Activated CD8-positive, alpha-beta memory T cell treated with anti-CD3 and anti-CD28 coated beads, Interleukin-2, amount 10 ng/mL, durations not matched to agents 7 days and 5 days (primary cell): Measurements from ENCODE around the gene MRPS26. TPM values are rescaled to one million over a fixed set of nuclear protein-coding genes. Genes with fewer than 3 reads are reported as not detected.
"Not testable (repeated sequence)": the region's sequence is repeated elsewhere in the genome, so short reads cannot be mapped to it uniquely, and the experiment has no call there.

Source experiments
- ATAC-seq: fragments of 150-1000 bp; cut with Tn5 transposase; one replicate; pipeline ENCODE4 v1.10.0; 2021; ENCODE audit warnings: moderate library complexity
- CTCF ChIA-PET: fragments of 350-600 bp; sonication (Branson Sonifier 250); formaldehyde crosslinking; loops from one replicate; lab custom pipeline; 2021; ENCODE audit warnings: antibody characterized with exemption; lab: Charles Lee
- DNase-seq: peaks from one replicate; pipeline ENCODE4 v3.0.0-alpha.2; 2020
- H3K27ac Mint-ChIP-seq: one replicate; pipeline ENCODE4 v1.8.0; 2021; ENCODE audit warnings: mild to moderate bottlenecking, mixed read lengths
- H3K27me3 Mint-ChIP-seq: one replicate; pipeline ENCODE4 v1.8.0; 2021; ENCODE audit warnings: mixed read lengths
- H3K36me3 Mint-ChIP-seq: one replicate; pipeline ENCODE4 v1.8.0; 2021; ENCODE audit warnings: mild to moderate bottlenecking, mixed read lengths
- H3K4me1 Mint-ChIP-seq: one replicate; pipeline ENCODE4 v1.8.0; 2021; ENCODE audit warnings: mixed read lengths
- H3K4me3 Mint-ChIP-seq: one replicate; pipeline ENCODE4 v1.8.0; 2021; ENCODE audit warnings: mild to moderate bottlenecking, moderate library complexity, mixed read lengths
- H3K9me3 Mint-ChIP-seq: one replicate; pipeline ENCODE4 v1.8.0; 2022; ENCODE audit warnings: low read depth, mixed read lengths
- total RNA-seq, 2 experiments: library from RNA; stranded (reverse); gene quantifications; one replicate each; pipeline ENCODE4 v1.2.3, GENCODE V29; 2021

MRPS26 gene
- total RNA-seq, 2 experiments from 2014 or later, result 43.0 to 46.7 TPM

DNA sequence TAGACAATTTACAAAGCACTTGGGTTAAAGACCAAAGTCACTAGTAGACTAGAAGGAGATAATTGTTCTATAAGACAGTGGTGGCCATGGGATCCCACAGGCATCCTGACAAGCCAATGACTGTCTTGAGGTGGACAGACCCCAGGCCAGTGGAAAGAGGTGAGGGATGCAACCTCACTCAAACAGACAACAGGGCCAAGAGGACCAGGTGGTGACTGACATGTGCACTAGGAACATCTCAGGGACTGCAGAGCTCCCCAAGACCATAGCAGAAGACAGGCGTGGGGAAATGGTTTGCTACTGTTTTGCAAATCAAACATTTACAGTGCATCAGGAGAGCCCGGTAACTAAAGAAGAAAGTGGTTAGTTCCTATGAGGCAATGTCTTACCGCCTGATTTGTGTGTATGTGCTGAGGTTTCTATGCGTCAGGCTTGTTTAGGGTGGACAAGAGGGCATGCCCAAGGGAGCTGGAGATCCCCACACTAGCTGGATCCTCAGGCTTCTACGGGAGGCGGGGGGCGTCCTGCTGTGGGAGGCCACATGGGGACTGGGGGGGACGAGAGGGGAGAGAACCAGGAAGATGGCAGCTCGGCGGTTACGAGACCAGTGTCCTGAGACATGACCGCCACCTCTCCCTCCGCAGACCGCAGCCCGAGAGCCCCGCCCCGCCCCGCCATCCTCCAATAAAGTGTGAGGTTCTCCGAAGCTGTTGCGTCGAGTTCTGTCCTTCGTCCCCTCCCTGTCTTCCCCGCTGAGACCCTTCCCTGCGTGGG, 623 bp upstream of the MRPS26 start:
- Mint-ChIP-seq H3K27ac (peak overlapping the region; percentile 70), H3K4me1 (peaks cover 32% of the 10 kb centered on the region), H3K27me3 (no peaks in the 10 kb centered on the region), H3K4me3 (peak overlapping the region; percentile 87), H3K9me3 (no peaks in the 10 kb centered on the region), H3K36me3 (peaks cover 22% of the 10 kb centered on the region)
- CTCF ChIA-PET, result interaction anchor here (0.6 to 1.5 kb wide), 4 partner anchors 8 to 180 kb away, joined by 3 to 6 read pairs (median 4); no protein-coding TSS in a partner anchor
- ATAC-seq (peak; percentile 54), DNase-seq (peak; percentile 78)

DNA sequence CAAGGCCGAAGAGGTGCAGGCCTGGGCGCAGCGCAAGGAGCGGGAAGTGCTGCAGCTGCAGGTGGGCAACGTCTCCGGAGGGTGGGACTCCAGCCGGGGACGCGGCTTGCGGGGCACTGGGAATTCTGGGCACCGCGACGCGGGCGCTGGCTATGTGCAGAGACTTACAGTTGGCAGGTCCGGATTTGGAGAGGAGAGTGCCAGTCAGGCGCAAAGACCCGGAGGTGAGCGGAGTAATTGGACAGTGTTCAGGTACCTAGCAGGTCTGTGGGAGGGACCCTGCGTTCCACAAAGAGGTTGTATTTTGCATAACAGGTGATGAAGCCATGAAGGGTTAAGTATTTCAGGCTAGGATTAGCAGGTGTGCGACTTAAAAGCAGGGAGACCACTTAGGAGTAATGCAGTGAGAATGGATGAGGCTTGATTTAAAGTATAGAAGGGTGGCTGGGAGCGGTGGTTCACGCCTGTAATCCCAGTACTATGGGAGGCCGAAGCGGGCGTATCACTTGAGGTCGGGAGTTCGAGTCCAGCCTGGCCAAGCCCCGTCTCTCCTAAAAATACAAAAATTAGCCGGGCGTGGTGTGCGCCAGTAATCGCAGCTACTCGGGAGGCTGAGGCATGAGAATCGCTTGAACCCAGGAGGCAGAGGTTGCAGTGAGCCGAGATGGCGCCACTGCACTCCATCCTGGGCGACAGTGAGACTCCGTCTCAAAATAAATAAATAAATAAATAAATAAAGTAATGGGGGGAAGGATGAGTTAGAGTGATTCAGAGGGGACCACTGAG, 1.0 kb downstream of the MRPS26 start:
- Mint-ChIP-seq H3K4me1 (peaks cover 37% of the 10 kb centered on the region), H3K36me3 (peaks cover 18% of the 10 kb centered on the region), H3K27me3 (no peaks in the 10 kb centered on the region), H3K27ac (peak overlapping the region; percentile 75), H3K4me3 (peak overlapping the region; percentile 87), H3K9me3 (no peaks in the 10 kb centered on the region)
- no peak for DNase-seq
- CTCF ChIA-PET, result no interaction called here
- peak; percentile 3 for ATAC-seq

DNA sequence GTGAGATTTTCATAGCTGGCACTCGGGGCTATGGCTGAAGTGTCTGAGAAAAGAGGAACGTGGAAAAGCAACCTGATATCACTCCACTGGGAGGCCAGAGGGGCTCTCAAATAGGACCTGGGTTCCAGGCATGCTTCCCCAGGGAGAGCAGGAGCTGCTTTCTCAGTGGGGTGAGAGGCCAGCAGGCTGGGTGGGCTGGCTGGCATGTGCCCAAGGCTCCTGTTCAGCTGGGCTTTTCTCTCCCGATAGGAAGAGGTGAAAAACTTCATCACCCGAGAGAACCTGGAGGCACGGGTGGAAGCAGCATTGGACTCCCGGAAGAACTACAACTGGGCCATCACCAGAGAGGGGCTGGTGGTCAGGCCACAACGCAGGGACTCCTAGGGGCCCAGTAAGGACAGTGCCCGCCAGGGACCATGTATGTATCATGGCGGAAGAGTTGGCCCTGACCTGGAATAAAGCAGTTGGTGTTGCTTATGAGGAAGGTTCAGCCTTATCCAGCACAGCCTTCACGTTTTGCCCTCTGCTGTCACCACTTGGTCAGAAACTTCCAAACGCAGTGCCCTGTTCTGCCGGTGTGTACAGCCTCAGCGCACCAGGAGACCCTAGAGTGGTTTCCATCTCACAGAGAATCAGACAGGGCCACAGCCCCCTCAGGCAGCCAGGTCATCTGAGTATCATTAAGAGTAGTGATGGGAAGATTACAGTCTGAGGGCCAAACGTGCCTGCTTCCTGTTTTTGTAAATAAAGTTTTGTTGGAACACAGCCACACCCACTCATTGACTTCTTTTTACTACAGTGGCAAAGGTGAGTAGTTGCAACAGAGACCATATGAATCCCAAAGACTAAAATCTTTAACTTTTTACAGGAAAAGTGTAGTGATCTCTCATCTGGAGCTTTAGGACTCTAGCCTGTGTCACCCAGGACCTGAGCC, 1.9 kb downstream of the MRPS26 start:
- Mint-ChIP-seq H3K4me1 (peaks cover 37% of the 10 kb centered on the region), H3K36me3 (peaks cover 17% of the 10 kb centered on the region), H3K27me3 (no peaks in the 10 kb centered on the region), H3K4me3 (peak overlapping the region; percentile 87), H3K27ac (no peak overlapping the region), H3K9me3 (no peaks in the 10 kb centered on the region)
- CTCF ChIA-PET, result no interaction called here
- ATAC-seq (no peak), DNase-seq (no peak)

DNA sequence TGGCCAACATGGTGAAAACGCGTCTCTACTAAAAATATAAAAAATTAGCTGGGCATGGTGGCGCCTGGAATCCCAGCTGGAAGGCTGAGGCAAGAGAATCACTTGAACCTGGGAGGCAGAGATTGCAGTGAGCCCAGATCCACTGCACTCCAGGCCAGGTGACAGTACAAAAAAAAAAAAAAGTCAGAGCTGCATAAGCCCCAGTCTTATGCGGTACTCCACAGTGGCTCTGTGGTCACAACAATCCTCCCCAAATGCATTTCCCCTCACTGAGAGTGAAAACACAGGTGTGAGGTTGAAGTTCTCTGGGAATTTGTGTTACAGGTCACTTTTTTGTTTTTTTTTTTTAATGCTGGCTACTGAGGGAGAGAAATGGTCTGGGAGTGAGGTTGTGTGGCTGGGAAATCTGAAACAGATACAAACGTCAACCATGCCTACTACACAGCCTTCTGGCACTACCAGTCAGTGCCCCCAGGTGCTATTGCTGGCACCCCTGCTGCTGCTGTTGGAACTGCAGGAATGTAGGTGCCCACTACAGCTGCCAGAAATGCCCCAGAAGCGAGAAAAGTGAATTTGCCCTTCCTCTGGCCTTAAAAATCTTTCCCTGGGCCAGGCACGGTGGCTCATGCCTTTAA, 5.7 kb downstream of the MRPS26 start:
- Mint-ChIP-seq H3K4me1 (peaks cover 31% of the 10 kb centered on the region), H3K27me3 (no peaks in the 10 kb centered on the region), H3K36me3 (peaks cover 17% of the 10 kb centered on the region), H3K27ac (no peak overlapping the region), H3K4me3 (no peak overlapping the region), H3K9me3 (no peaks in the 10 kb centered on the region)
- DNase-seq (no peak), ATAC-seq (no peak)
- CTCF ChIA-PET, result interaction anchor here (0.7 kb wide), 2 partner anchors 10 to 304 kb away, joined by 3 read pairs; no protein-coding TSS in a partner anchor

DNA sequence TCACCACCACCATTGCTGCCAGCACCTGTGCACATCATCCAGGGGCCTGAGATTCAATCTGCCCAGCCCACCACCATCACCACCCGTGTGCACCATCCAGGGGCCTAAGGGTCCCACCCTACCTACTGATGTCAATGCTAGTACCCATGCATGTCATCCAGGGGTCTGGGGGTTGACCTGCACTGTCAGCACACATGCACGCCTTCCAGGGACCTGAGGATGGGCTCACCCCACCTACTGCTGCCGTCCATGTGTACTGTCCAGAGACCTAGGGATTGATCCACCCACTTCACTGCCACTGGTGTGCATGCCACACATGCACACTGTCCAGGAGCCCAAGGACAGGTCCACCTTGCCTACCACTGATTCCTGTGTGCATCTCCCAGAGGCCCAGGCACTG, 13.6 kb downstream of the MRPS26 start:
- Mint-ChIP-seq H3K27me3 (no peaks in the 10 kb centered on the region), H3K4me3 (no peak overlapping the region), H3K4me1 (peaks cover 1% of the 10 kb centered on the region), H3K9me3 (no peaks in the 10 kb centered on the region), H3K36me3 (no peaks in the 10 kb centered on the region), H3K27ac (no peak overlapping the region)
- DNase-seq, result no peak
- ATAC-seq, result no peak
- CTCF ChIA-PET, result interaction anchor here (0.7 kb wide), 1 partner anchor 56 kb away, joined by 4 read pairs; no protein-coding TSS in a partner anchor

DNA sequence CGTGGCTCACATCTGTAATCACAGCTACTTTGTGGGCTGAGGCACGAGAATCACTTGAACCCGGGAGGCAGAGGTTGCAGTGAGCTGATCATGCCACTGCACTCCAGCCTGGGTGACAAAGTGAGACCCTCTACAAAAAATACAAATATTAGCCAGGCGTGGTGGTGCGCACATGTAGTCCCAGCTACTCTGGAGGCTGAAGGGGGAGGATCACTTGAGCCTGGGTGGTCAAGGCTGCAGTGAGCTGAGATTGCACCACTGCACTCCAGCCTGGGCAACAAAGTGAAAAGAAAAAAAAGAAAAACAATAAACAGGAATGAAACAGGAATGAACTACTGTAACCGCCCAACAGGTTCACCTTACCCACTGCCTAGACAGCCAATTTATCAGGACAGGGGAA, 18.3 kb downstream of the MRPS26 start:
- H3K4me1 Mint-ChIP-seq, H3K27ac Mint-ChIP-seq, DNase-seq, CTCF ChIA-PET, H3K4me3 Mint-ChIP-seq, H3K27me3 Mint-ChIP-seq, ATAC-seq, H3K9me3 Mint-ChIP-seq, H3K36me3 Mint-ChIP-seq: not testable (repeated sequence)

DNA sequence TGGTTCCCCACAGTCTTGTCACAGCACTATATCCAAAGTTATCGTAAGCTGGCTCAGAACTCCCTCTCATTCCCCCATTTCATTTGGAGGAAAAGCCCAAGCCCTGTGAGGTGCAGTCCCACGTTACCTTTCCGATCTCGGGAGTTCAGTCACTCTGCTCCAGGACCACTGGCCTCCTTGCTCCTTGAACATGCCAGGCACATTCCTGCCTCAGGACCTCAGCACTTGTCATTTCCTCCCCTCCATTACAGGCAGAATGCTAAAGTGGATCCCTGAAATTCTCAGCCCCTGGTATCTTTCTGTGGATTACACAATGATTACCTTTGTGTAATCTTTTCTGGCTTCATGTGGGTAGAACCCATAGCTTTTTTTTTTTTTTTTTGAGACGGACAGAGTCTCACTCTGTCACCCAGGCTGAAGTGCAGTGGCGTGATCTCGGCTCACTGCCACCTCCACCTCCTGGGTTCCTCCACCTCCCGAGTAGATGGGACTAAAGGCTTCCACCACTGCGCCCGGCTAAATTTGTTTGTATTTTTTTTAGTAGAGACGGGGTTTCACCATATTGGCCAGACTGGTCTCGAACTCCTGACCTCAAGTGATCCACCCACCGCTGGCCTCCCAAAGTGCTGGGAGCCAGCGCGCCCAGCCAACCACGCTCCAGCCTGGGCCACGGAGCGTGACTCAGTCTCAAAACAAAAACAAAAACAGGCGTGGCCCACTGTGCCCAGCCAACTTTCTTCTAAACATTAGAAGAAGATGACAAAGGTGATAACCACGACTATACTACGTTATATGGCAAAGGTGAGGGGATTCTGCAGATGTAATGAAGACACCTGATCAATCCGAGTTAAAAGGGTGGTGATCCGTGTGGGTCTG, 21.5 kb downstream of the MRPS26 start:
- Mint-ChIP-seq H3K4me1 (peaks cover 11% of the 10 kb centered on the region), H3K36me3 (no peaks in the 10 kb centered on the region), H3K27me3 (peaks cover 12% of the 10 kb centered on the region), H3K27ac (no peak overlapping the region), H3K4me3 (no peak overlapping the region), H3K9me3 (no peaks in the 10 kb centered on the region)
- CTCF ChIA-PET, result interaction anchor here (1.4 to 3.1 kb wide), 2 partner anchors 14 to 262 kb away, joined by 3 to 13 read pairs; no protein-coding TSS in a partner anchor
- ATAC-seq (no peak), DNase-seq (no peak)

DNA sequence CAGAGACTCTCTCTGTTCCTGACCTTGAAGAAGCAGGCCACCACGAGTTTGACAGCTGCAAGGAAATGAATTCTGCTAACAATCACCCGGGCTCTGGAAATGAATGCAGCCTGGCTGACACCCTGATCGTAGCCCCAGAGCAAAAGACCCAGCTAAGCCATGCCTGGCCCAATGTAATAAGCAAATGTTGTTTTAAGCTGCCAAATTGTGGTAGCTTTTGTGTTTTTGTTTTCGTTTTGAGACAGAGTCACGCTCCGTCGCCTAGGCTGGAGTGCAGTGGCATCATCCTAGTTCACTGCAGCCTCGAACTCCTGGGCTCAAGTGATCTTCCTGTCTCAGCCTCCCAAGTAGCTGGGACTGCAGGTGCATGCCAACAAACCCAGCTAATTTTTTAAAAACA, 22.2 kb downstream of the MRPS26 start:
- ATAC-seq (no peak), DNase-seq (no peak)
- Mint-ChIP-seq H3K4me1 (peaks cover 13% of the 10 kb centered on the region), H3K9me3 (no peaks in the 10 kb centered on the region), H3K36me3 (no peaks in the 10 kb centered on the region), H3K27ac (no peak overlapping the region), H3K27me3 (peaks cover 15% of the 10 kb centered on the region), H3K4me3 (no peak overlapping the region)
- CTCF ChIA-PET, result interaction anchor here (1.4 to 3.1 kb wide), 3 partner anchors 15 to 261 kb away, joined by 3 to 13 read pairs (median 3); no protein-coding TSS in a partner anchor

DNA sequence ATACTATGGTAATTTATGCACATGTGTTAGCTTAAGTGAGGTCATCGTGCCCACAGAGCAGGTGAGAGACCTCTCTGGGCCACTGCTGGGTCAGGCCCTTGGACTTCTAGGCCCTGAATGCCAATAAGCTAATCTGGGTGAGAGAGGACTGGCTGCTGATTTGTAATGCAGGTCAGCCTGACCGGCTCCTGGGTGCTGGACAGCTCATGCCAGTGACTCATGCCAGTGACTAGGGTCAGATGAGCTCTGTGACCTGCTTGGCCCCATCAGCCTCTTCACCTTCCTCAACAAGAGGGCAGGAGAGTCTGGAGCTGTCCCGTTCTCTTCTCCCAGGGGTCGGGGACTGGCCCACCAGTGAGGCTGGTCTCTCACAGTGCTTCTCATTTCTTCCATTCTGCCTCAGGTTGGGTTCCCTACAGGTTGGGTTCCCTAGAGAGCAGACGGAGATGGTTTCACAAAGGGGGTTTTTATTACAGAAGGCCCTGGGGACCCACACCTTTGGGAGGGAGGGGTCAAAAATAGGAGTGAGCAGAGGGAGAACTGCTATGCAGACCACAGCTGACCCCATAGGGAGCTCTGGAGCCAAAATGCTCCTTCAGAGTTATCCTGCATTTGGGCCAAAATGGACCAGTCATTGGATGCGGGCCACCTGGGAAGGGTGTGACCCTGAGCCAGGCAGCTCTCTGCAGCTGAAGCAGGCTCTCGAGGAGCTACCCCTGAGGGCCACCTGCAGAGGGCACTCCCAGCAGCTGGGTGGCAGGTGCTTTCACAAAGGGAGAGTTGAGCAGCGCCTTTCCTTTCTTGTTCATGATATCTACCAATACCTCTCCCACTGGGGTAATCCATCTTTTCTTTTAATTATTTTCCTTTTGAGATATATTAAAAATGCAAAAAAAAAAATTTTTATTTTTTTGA, 23.4 kb downstream of the MRPS26 start:
- peaks cover 13% of the 10 kb centered on the region for H3K4me1 Mint-ChIP-seq
- CTCF ChIA-PET, result interaction anchor here (1.1 to 3.1 kb wide), 3 partner anchors 16 to 63 kb away, joined by 3 to 13 read pairs (median 3); no protein-coding TSS in a partner anchor

DNA sequence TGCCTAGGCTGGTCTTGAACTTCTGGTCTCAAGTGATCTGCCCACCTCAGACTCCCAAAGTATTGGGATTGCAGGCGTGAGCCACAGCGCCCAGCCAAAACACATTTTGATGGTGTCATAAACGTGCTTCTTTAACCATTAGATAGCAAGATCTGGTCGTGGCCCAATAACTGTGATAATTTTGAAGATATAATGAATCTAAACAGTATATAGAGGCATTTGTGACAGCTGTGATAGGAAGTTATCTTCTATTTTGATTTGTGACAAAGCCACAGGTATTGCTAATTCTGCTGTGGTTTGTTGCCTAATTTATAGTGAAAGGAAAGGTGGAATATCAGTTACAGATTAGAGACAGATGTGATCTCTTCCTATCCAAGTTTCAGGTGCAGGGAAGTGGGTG, 24.9 kb downstream of the MRPS26 start:
- Mint-ChIP-seq H3K4me3 (peak overlapping the region; percentile 39), H3K27ac (no peak overlapping the region), H3K9me3 (no peaks in the 10 kb centered on the region), H3K4me1 (peaks cover 13% of the 10 kb centered on the region), H3K36me3 (no peaks in the 10 kb centered on the region), H3K27me3 (peaks cover 23% of the 10 kb centered on the region)
- no peak for ATAC-seq
- no peak for DNase-seq
- CTCF ChIA-PET, result interaction anchor here (0.8 to 3.1 kb wide), 3 partner anchors 17 to 87 kb away, joined by 3 to 13 read pairs (median 5); no protein-coding TSS in a partner anchor

More for the DNA sequence above, 23.4 kb downstream of the MRPS26 start:
- no peak overlapping the region for H3K4me3 Mint-ChIP-seq
- ATAC-seq (no peak), DNase-seq (peak; percentile 59)
- H3K9me3 Mint-ChIP-seq, result no peaks in the 10 kb centered on the region
- no peak overlapping the region for H3K27ac Mint-ChIP-seq
- no peaks in the 10 kb centered on the region for H3K36me3 Mint-ChIP-seq
- peaks cover 18% of the 10 kb centered on the region for H3K27me3 Mint-ChIP-seq

DNA sequence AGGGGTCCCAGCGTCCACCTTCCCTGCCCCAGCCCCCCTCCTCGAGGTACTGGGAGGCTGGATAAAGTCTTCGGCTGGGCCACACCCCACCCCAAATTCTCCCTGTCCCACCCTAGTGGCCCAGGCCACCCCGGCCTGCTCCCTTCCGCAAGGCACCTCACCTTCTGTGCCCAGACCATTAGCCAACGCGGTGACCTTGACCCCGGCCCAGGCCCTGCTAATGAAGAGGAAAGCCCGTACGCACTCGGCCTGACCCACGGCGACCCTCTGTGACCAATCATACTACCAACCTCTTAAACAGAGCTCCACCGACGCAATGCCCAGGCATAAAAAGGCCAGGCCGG, 25.4 kb downstream of the MRPS26 start:
- CTCF ChIA-PET, result interaction anchor here (0.8 to 1.0 kb wide), 2 partner anchors 18 to 45 kb away, joined by 3 to 5 read pairs; no protein-coding TSS in a partner anchor
- peaks cover 23% of the 10 kb centered on the region for H3K27me3 Mint-ChIP-seq
- no peaks in the 10 kb centered on the region for H3K9me3 Mint-ChIP-seq
- no peak overlapping the region for H3K27ac Mint-ChIP-seq
- ATAC-seq (no peak), DNase-seq (no peak)
- H3K4me1 Mint-ChIP-seq, result peaks cover 13% of the 10 kb centered on the region
- H3K36me3 Mint-ChIP-seq, result no peaks in the 10 kb centered on the region
- peak overlapping the region; percentile 39 for H3K4me3 Mint-ChIP-seq
